Sigmoid colon (tissue), 4 donors: ENCODE data around the gene TTC6.

ENCODE experiments used
- CTCF ChIP-seq, 4 experiments: fragments of 450-650 bp in 3 of 4; fragments of 200-600 bp in 1 of 4; IDR thresholded peaks; one replicate each; pipeline ENCODE4 v1.5.1; 2016 to 2019; ENCODE audit warnings: antibody characterized with exemption in 4 of 4, mild to moderate bottlenecking in 3 of 4, moderate library complexity in 2 of 4
- EP300 ChIP-seq, 4 donors: sonication (generic); formaldehyde crosslinking; IDR thresholded peaks; one replicate each; pipeline ENCODE4 v1.6.1; 2017; ENCODE audit warnings: antibody characterized with exemption in 4 of 4
- POLR2A ChIP-seq, 2 donors: fragments of 450-650 bp; IDR thresholded peaks; one replicate each; pipeline ENCODE4 v1.6.1; 2016; ENCODE audit warnings: antibody characterized with exemption in 2 of 2, mild to moderate bottlenecking in 2 of 2, moderate library complexity in 2 of 2

GRCh38 chr14:37566811-37567371 is 28.5 kb upstream of the TTC6 start:
- TF ChIP-seq POLR2A (IDR thresholded peaks at IDR 0.05) (no peak), CTCF (IDR thresholded peaks at IDR 0.05) (no peak), EP300 (IDR thresholded peaks at IDR 0.05) (no peak)
